SH-SY5Y (cell line): ENCODE measurements around the gene PCARE.

ENCODE experiments used
- GATA2 ChIP-seq: IDR thresholded peaks from 2 replicates; pipeline ENCODE4 v1.6.1; 2011; ENCODE audit warnings: mild to moderate bottlenecking, low read depth, low read length
- GATA3 ChIP-seq: IDR thresholded peaks from 2 replicates; pipeline ENCODE4 v1.6.1; 2011; ENCODE audit warnings: low read depth, mild to moderate bottlenecking, low read length, moderate library complexity

GRCh38 chr2:29061176-29061575, 13.1 kb downstream of the PCARE start:
- no peak for TF ChIP-seq GATA2
- no peak for TF ChIP-seq GATA3
